ENCODE results near the gene NLRC5. TPM values are rescaled to one million over a fixed set of nuclear protein-coding genes. Genes with fewer than 3 reads are reported as not detected.
"Not testable (repeated sequence)": the region's sequence is repeated elsewhere in the genome, so short reads cannot be mapped to it uniquely, and the experiment has no call there.

NLRC5 gene
- polyA plus RNA-seq, 12 donors, result 3.1 to 11.0 (median 4.8) TPM; not detected in 1

DNA sequence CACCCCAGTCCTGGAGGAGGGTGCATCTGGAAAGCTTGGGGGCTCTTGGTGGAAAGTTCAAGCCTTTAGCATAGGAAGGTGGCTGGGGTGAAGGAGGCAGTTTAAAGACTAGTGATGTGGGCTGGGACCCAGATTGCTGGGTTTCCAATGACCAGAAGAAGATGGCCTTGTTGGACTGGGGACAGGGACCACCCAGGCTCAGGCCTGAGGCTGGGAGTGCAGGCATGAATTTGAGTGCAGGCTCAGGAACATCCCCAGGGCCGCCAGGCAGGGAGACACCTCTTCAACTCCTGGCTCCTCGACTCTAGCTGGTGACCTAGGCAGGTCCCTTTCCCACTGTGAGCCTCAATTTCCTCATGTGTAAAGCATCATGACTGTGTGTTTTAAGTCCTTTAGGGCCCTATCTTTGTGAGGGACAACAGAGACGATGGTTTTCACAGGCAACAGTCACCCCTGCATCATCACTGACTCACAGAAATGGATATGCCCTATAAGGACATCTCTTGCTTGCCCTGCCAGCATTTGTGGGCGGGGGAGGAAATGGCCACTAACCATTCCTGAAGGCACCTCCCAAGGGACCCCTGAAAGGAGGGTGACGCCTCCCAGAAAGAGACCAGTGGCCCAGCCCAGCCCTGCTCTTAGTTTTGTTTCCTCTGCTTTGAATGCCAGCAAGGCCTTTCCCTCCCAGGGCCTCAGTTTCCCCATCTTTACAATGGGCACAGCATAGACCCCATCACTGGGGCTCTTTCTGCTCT, 11.1 kb downstream of the NLRC5 start:
- no peak for DNase-seq

DNA sequence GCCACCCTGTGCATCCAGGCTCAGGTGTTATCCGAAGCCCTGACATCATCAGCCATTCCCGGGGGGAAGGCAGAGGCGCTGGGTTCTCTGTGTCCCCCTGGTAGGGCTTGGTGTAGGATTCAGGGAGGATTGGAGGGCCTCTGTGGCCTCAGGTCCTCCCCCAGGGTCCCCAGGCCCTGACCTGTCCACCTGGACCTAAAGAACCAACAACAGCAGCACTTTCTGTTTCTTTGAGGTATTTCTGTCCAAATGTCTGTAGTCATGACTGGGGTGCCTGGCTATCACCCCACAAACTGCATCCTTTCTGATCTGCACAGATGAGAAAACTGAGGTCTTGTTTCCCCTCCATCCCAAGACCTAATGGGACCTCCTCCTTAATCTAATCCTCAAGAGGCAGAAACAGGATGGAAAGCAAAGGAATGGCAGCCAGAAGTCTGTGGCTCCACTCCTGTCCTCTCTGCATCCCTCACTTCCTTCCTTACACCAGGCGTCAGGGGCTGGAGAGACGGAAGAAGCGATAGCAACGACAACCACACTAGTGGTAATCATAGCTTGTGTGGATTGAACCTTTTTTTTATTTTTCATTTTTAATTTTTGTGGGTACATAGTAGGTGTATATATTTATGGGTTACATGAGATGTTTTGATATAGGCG, 11.8 kb downstream of the NLRC5 start:
- no peak for DNase-seq

DNA sequence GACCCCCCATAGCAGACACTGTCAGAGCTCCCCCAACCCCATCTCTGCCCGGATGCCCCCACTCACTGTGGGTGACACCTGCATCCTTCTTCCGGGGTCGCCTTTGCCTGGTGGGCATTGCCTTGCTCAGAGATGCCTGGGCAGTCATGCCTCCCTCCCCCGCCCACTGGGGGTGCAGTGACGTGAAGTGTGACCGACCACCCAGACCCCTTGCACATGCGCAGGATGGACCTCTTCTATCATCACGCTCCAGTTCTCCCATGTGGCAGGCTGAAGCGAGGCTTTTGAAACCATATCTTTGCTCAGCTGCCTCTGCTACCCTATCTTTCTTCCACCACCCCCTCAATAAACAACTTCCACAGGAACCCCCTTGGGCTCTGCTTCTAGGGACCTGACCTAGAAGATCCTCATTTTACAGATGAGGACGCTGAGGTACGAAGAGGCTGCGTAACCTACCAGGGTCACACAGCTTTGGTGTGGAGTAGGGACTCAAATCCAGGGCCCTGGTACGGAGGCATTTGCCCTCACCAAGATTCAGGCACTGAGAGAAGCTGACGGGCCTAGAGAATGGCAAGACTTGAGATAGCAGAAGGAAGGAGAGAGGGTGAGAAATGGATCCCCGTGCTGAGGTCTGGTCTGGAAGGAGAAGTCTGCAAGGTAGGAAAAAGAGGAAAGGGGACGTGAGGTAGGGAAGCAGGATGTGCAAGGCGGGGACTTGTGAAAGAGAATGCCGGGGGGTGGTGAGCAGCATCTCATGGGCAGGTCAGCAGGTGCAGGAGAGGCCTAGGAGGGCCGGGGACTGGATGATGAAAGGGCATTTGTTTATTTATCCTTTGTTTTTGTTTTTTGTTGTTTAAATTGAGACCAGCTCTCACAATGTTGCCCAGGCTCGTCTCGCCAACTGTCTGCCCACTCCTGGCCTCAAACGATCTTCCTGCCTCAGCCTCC, 14.4 kb downstream of the NLRC5 start:
- DNase-seq, result no peak

DNA sequence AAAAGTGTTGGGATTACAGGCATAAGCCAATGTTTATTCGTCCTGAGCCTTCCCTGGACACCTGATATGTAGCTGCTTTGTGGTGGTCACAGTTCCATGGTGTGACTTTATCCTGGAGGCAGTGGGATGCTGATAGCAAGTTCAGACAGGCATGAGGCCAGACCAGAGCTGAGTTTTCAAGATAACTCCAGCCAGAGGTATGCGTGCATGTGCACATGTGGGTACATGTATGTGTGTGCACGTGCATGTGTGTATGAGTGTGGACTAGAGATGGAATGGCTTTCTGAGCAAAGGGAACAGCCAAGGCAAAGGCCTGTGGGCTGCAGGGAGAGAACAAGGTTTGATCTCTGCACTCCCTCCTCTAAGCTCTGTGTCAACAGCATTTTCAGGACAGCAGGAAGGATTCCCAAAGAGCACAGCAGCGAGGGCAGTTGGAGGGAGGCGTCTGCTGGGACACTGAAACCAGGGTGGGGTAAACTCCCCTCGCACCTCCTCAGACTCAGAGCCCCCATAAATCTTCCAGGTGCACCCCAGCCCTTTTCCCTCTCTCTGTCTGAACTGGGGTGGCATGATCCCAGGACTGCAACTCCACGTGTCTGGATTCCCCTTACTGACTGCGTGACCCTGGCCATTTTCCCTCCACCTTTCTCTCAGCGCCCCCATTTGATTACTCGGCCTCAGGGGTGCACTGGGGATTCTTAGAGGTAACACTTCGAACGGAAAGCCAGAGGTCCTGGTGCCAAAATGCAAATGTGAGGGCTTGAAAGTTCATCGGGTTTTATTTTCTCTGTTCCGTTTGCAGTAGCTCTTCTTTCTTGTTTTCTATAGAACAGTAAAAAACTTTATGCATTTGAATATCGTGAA, 15.3 kb downstream of the NLRC5 start:
- no peak for DNase-seq

DNA sequence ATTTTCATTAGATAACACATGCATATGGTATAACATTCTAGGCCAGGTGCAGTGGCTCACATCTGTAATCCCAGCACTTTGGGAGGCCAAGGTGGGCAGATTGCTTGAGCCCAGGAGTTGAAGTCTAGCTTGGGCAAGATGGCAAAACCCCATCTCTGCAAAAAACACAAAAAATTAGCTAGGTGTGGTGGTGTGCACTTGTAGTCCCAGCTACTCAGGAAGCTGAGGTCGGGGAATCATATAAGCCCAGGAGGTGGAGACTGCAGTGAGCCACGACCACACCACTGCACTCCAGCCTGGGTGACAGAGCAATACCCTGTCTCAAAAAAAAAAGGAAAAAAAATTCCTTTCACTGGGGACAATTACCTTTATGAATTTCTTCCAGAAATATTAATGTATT, 16.2 kb downstream of the NLRC5 start:
- DNase-seq, result not testable (repeated sequence)

DNA sequence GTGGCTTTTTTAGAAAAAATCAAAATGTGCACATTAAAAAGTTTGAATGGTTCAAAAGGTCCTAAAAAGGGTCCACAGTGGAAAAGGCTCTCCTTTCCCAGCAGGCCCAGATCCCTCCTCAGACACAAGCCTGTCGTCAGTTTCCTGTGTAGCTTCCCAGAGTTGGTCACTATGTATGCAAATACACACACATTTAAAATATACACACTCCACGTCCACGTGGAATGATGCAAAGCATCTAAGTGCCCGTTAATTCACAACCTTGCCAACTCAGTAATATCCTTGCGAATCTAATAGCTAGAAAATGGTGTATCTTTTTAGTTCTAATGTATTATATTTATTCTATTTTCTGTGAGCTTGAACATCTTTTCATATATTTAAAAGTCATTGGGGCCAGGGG, 17.7 kb downstream of the NLRC5 start:
- no peak for DNase-seq

DNA sequence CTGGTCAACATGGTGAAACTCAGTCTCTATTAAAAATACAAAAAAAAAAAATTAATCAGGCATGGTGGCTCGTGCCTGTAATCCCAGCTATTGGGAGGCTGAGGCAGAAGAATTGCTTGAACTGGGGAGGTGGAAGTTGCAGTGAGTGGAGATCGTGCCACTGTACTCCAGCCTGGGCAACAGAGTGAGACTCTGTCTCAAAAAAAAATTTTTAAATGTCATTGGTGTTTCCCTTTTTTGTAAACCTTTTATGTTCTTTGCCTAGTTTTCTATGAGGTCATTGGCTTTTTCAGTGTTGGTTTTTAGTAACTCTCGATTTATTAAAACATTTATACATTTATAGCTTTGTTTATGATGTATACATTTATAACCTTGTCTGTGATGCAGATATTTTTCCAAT, 18.2 kb downstream of the NLRC5 start:
- DNase-seq, result no peak

DNA sequence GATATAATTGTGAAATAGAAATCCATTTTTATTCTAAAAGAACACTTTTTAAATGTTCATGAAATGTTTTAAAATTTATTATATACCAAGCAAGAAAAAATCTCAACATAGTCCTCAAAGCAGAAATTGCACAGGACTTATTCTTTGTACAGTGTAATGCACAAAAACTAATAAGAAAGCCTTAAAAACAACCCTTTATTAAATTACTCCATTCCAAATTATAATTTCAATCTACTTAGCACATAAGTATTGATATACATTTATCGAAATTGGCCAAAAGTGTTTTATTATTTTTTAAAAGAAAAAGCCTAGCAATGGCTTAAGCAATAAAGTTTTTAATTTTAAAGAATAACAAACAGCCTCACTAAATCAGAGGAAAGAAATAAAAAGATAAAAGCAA, 19.1 kb downstream of the NLRC5 start:
- no peak for DNase-seq

DNA sequence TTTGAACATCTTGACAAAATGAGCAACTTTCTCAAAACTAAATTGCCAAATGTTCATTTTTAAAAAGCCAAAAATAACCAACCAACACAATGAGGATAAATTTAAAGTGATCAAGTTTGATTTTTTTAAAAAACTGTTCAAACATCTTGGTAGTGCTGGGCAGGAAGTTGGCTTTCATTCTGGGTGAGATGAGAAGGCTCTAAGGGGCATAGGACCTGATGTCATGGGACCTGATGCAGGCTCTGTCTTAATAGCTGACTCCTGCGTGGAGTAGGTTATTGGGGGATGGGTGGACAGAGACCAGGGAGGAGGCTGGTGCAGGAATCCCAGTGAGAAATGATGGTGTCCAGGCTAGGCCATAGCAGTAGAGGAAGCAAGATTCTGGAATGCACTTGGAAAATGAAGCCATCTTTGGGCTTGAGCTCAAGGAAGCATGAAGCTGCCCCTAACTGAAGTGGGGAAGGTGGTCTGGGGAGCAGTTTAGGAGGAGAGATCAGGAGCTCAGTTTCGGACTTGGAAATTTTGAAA, 20.4 kb downstream of the NLRC5 start:
- no peak for DNase-seq

DNA sequence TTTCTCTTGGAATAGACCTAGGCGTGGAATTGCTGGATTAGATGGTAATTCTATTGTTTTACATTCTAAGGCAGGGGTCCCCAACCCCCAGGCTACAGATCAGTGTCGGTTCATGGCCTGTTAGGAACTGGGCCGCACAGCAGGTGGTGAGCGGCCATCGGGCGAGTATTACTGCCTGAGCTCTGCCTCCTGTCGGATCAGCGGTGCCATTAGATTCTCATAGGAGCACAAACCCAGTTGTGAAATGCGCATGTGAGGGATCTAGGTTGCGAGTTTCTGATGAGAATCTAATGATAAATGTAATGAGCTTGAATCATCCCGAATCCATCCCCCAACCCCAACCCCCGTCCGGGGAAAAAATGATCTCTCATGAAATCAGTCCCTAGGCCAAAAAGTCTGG, 23.0 kb downstream of the NLRC5 start:
- no peak for DNase-seq

DNA sequence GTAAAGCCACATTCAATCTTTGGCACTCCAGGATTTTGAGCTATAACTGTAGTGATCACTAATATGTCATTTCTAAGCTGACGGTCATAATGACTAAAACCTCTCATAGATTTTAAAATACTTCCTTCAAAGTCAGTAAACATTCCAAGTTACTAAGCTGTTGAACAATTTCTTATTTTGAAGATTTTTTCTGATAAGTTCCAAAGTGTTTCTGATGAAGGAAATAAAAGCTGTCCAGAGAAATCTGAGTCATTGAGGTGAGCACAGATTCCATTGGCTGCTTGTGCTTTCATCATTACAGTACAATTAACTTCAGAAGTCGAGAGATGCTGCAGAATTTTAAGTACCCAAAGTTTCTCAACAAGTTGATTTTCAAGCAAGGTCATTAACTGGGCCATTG, 23.9 kb downstream of the NLRC5 start:
- no peak for DNase-seq

DNA sequence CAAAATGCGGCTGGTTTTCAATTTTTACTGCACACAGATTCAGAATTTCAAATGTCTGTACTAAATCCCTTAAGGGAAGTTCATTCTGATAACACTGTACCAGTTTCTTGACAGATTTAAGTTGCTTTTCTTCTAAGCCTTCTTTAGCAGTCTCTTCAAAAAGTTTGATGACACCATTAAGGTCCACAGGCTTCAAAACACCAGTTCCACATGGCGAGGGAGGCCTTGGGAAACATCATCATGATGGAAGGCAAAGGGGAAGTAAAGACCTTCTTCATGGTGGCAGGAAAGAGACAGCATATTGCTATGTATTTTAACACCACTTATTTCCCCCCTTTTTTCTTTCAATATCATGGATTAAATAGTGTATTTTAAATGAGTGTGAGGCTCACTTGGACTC, 24.5 kb downstream of the NLRC5 start:
- no peak for DNase-seq

DNA sequence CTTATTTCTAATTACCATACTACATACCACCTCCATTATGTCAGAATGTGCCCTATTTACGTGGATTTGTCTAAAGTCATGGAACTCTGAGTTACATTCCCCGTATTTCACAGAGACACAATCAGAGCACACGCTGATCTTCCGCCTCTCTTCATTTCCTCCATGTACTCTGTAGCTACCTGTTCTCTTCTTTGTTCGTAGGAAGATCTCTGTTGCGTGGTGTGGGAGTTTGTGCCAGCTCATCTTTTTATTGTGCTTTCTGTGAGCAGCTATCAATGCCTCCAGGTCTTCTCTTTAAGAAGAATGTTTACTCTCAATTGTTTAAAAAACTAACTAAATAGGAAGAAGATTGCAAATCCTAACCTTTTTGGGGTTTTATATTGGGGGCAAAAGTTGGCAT, 26.9 kb downstream of the NLRC5 start:
- DNase-seq, result no peak

DNA sequence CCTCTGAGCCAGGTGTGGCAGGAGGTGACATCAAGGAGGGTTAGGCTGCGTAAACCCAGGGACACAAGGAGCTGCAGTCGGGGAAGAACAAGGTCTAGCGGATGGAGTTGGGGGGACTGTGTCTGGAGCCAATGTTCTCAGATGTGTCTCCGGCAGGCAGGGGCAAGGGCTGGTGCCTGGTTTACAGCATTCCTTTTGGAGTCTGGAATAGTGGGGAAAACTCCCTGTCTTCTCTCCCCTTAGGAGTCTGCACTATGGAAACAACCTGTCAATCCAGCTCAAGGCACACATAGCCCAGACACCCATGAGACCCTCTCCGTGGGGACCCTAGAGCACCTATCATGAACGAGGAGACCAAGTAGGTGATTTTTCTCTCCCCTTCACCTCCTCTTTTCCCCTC, 27.5 kb downstream of the NLRC5 start:
- no peak for DNase-seq

DNA sequence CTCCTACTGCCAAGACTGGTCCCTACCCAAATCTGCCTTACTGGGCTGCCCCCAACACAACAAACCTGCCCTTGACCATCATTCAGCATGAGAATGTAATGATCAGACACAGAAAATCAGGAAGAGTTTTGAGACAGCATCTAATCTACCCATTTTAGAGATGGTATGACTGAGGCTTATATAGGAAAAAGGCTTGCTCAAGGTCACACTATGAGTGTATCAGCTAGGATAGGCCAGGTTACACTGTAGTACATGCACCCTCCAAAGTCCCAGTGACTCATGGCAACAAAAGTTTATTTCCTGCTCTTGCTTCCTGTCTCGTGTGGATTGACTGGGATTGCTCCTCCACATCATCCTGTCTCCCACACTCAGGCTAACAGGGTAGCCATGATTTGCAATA, 27.9 kb downstream of the NLRC5 start:
- no peak for DNase-seq

DNA sequence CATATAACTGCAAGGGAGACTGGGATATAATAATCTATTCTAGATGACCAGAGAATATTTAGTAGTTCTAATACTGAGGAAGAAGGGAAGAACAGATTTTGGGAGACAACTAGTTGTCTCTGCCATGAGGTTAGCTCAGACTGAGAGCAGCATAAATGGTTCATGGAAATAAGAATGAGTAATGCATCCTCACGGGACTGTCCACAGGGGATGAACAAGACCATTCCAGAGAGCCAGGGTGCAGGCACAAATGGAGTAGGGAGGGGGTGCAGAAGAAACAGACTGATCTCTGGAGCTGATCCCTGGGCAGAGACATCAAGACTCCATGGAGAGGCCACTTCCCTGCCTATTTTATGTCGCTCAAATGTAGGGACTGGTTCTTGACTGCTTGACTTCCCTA, 30.4 kb downstream of the NLRC5 start:
- DNase-seq, result no peak

DNA sequence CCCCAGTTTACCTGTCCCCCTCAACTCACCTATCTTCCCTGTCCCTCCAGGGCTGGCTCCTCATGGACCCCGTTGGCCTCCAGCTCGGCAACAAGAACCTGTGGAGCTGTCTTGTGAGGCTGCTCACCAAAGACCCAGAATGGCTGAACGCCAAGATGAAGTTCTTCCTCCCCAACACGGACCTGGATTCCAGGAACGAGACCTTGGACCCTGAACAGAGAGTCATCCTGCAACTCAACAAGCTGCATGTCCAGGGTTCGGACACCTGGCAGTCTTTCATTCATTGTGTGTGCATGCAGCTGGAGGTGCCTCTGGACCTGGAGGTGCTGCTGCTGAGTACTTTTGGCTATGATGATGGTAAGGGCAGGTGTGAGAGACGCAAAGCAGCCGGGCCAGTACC, 31.3 kb downstream of the NLRC5 start:
- no peak for DNase-seq

DNA sequence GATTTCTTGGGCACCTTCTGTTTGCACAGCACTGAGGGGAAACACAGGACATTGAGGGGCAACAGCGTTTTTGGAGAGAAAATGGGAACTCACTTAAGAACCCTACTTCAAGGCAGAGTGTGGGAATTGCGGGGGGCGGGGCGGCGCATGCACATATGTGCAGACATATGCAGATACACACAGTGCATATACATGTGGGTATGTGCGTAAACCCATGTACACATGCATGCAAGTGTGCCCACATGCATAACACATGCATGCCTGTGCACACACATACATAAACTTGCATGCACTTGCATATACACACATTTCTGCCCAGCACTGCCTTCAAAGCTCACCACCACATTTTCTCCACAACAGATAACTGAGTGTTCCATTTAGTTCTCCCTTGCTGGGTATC, 32.4 kb downstream of the NLRC5 start:
- no peak for DNase-seq

DNA sequence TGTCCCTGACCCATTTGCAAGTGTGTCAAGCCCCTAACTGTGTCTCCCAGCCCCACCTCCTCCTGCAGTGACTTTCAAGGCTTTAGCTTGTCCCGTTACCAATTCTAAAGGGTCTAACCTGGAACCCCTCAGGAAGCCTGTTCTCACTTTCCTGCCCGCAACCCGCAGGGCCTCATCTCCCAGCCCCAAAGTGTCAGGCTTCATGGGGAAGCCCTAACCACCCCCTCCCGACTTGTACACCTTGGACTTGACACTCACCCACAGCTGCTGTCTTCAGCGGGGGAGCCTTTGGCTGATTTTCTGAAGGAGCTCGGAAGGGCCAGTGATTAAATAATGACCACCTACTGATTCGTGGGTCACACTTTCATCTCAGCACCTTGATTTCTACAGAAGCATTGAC, 33.1 kb downstream of the NLRC5 start:
- no peak for DNase-seq

DNA sequence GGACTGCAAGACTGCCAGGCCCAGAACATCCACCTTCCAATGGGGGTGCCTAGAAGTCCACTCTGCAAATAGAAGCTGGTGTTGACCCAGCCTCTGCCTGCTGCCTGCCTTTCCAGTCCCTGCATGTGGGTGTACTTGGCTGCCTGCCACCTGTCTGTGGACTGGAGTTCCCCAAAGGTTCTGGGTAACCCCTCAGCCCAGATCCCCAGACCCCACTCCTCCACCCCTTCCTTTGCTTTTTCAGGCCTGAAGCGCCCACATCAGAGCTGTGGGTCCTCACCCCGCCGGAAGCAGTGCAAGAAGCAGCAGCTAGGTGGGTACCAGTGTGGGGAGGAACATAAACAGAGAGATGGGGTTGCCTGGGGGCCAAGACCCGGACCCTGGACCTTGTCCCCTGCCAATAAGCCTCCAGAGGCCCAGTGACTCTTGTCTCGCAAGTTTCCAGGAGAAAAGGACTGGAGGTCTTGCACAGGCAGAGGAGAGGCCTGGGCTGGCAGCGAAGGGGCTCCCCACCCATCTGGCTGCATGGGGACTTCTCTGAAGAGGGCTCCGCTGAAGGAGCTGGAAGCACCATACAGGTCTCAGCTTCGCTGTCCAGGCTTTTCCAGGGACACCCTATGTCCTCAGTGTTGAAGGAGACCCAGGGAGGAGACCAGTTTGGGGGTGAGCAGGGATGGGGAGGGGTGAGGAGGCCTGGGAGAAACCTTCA, 34.3 kb downstream of the NLRC5 start:
- DNase-seq, result no peak

All from muscle of arm (tissue), 12 donors.